H1 (cell line): Measurements from ENCODE around the gene PHAX. TPM values are rescaled to one million over a fixed set of nuclear protein-coding genes. Genes with fewer than 3 reads are reported as not detected.

ENCODE experiments used
- CTCF ChIA-PET: fragments of 300-600 bp; sonication (Branson Sonifier 250); formaldehyde crosslinking; loops from one replicate; lab custom pipeline; 2021; ENCODE audit not compliant: partially characterized antibody; lab: Charles Lee
- POLR2A ChIA-PET: fragments of 300-600 bp; sonication (Branson Sonifier 250); formaldehyde crosslinking; loops from one replicate; lab custom pipeline; 2021; ENCODE audit warnings: inconsistent platforms; ENCODE audit not compliant: partially characterized antibody; lab: Charles Lee
- DNase-seq, 2 experiments: peaks; one replicate each; pipeline versions ENCODE4 v3.0.0 to v3.0.0-alpha.2; 2010 to 2022; ENCODE audit warnings: low spot score in 2 of 2, low read depth in 1 of 2, mixed read lengths in 1 of 2
- FAIRE-seq: peaks from 2 replicates; lab custom pipeline; 2011; peaks lifted over from hg19 to GRCh38; lab: Jason Lieb, UNC
- H2AFZ ChIP-seq: 2 replicates; pipeline ENCODE4 v1.8.1; 2012; ENCODE audit warnings: low read length, inconsistent platforms
- H2AK5ac ChIP-seq: 2 replicates; pipeline ENCODE4 v1.6.1; 2013; ENCODE audit warnings: low read depth, low read length
- H2BK120ac ChIP-seq: replicated peaks from 2 replicates; pipeline ENCODE3; 2013; ENCODE audit warnings: low read depth, low read length, inconsistent platforms
- H2BK12ac ChIP-seq: 2 replicates; pipeline ENCODE4 v1.6.1; 2013; ENCODE audit warnings: low read depth, low read length
- H2BK15ac ChIP-seq: 2 replicates; pipeline ENCODE4 v1.6.1; 2013; ENCODE audit warnings: low read length
- H2BK20ac ChIP-seq: 2 replicates; pipeline ENCODE4 v1.6.1; 2013; ENCODE audit warnings: low read length
- H2BK5ac ChIP-seq: 2 replicates; pipeline ENCODE4 v1.6.1; 2013; ENCODE audit warnings: low read depth, low read length
- H3K14ac ChIP-seq: 2 replicates; pipeline ENCODE4 v1.6.1; 2013; ENCODE audit warnings: inconsistent platforms; ENCODE audit not compliant: insufficient read length
- H3K18ac ChIP-seq: 2 replicates; pipeline ENCODE4 v1.6.1; 2013; ENCODE audit warnings: low read length; ENCODE audit errors: extremely low read depth
- H3K23ac ChIP-seq: 2 replicates; pipeline ENCODE4 v1.6.1; 2013; ENCODE audit warnings: inconsistent platforms; ENCODE audit not compliant: insufficient read length
- H3K23me2 ChIP-seq: 2 replicates; pipeline ENCODE4 v1.6.1; 2013; ENCODE audit warnings: low read depth, low read length
- H3K27ac ChIP-seq: 2 replicates; pipeline ENCODE4 v1.6.1; 2011; ENCODE audit warnings: low read depth, low read length, inconsistent platforms
- H3K27me3 ChIP-seq, 4 experiments: replicated peaks in 1 of 4; 1 replicate in 1 of 4; 2 replicates in 3 of 4; pipeline versions ENCODE4 v1.6.1 to v1.8.1; 2011 to 2013; ENCODE audit warnings: low read length in 3 of 4, mild to moderate bottlenecking in 3 of 4, inconsistent platforms in 2 of 4, mixed read lengths in 2 of 4, moderate library complexity in 1 of 4; ENCODE audit not compliant: control insufficient read depth in 3 of 4, insufficient read depth in 3 of 4; ENCODE audit errors: extremely low read depth in 1 of 4
- H3K36me3 ChIP-seq, 4 experiments: 2 replicates each; pipeline versions ENCODE4 v1.6.1 to v1.8.1; 2011 to 2013; ENCODE audit warnings: mild to moderate bottlenecking in 4 of 4, low read length in 3 of 4, moderate library complexity in 2 of 4, control low read depth in 1 of 4, inconsistent platforms in 1 of 4; ENCODE audit not compliant: insufficient read depth in 4 of 4, control insufficient read depth in 2 of 4
- H3K4ac ChIP-seq: replicated peaks from 2 replicates; pipeline ENCODE3; 2013; ENCODE audit warnings: low read length, low read depth, mixed read lengths, inconsistent platforms; ENCODE audit not compliant: insufficient read length
- H3K4me1 ChIP-seq, 4 experiments: replicated peaks in 1 of 4; 1 replicate in 1 of 4; 2 replicates in 3 of 4; pipeline versions ENCODE4 v1.6.1 to v1.8.1; 2011 to 2013; ENCODE audit warnings: low read length in 3 of 4, inconsistent platforms in 2 of 4, mixed read lengths in 1 of 4; ENCODE audit not compliant: insufficient read depth in 4 of 4, control insufficient read depth in 3 of 4
- H3K4me2 ChIP-seq, 2 experiments: 2 replicates each; pipeline versions ENCODE4 v1.6.1 to v1.8.1; 2011 to 2013; ENCODE audit warnings: low read depth in 2 of 2, low read length in 2 of 2, control low read depth in 1 of 2, inconsistent platforms in 1 of 2, mild to moderate bottlenecking in 1 of 2; ENCODE audit not compliant: insufficient read depth in 1 of 2
- H3K4me3 ChIP-seq, 4 experiments: fragments of 200-600, 300-600 bp in 1 of 4; sonication (generic), shearing (Covaris generic), sonication (Bioruptor Twin) in 1 of 4; 2 replicates each; pipeline versions ENCODE4 v1.5.1 to v1.8.1; 2011 to 2016; ENCODE audit warnings: low read length in 4 of 4, low read depth in 3 of 4, control low read depth in 2 of 4, inconsistent platforms in 2 of 4, mild to moderate bottlenecking in 2 of 4, mixed read lengths in 1 of 4, moderate library complexity in 1 of 4; ENCODE audit not compliant: insufficient read depth in 2 of 4; ENCODE audit errors: extremely low read depth in 1 of 4
- H3K56ac ChIP-seq: replicated peaks from 2 replicates; pipeline ENCODE3; 2013; ENCODE audit warnings: low read depth, mild to moderate bottlenecking, mixed read lengths, low read length, inconsistent platforms; ENCODE audit not compliant: insufficient read length
- H3K79me1 ChIP-seq: 2 replicates; pipeline ENCODE4 v1.6.1; 2013; ENCODE audit warnings: low read depth, low read length, control low read depth
- H3K79me2 ChIP-seq, 2 experiments: 2 replicates each; pipeline versions ENCODE4 v1.6.1 to v1.8.1; 2012 to 2013; ENCODE audit warnings: low read length in 2 of 2, mild to moderate bottlenecking in 2 of 2, inconsistent platforms in 1 of 2; ENCODE audit not compliant: insufficient read depth in 2 of 2, control insufficient read depth in 1 of 2
- H3K9ac ChIP-seq, 4 experiments: replicated peaks in 1 of 4; 1 replicate in 1 of 4; 2 replicates in 3 of 4; pipeline versions ENCODE4 v1.6.1 to v1.8.1; 2011 to 2013; ENCODE audit warnings: low read depth in 3 of 4, low read length in 3 of 4, control low read depth in 2 of 4, mild to moderate bottlenecking in 2 of 4, moderate library complexity in 2 of 4, inconsistent platforms in 1 of 4; ENCODE audit errors: extremely low read depth in 1 of 4
- H3K9me3 ChIP-seq, 2 experiments: 2 replicates each; pipeline versions ENCODE4 v1.6.1 to v1.8.1; 2012 to 2013; ENCODE audit warnings: mild to moderate bottlenecking in 2 of 2, moderate library complexity in 2 of 2, control low read depth in 1 of 2, inconsistent platforms in 1 of 2, low read depth in 1 of 2, low read length in 1 of 2, mixed read lengths in 1 of 2; ENCODE audit not compliant: insufficient read depth in 2 of 2
- H4K20me1 ChIP-seq, 2 experiments: replicated peaks in 1 of 2; 2 replicates each; pipeline versions ENCODE3 to v1.8.1; 2011 to 2013; ENCODE audit warnings: inconsistent platforms in 2 of 2, low read length in 2 of 2, mild to moderate bottlenecking in 1 of 2; ENCODE audit not compliant: insufficient read depth in 2 of 2, control insufficient read depth in 1 of 2
- H4K5ac ChIP-seq: 2 replicates; pipeline ENCODE4 v1.6.1; 2013; ENCODE audit warnings: low read length, low read depth, mixed read lengths, inconsistent platforms; ENCODE audit not compliant: insufficient read length
- H4K8ac ChIP-seq: 2 replicates; pipeline ENCODE4 v1.8.0; 2013; ENCODE audit warnings: mild to moderate bottlenecking, moderate library complexity, low read length, inconsistent platforms; ENCODE audit not compliant: insufficient read depth; ENCODE audit errors: extremely low read depth
- H4K91ac ChIP-seq: replicated peaks from 2 replicates; pipeline ENCODE3; 2013; ENCODE audit warnings: low read length, mixed read lengths, inconsistent platforms; ENCODE audit not compliant: insufficient read length
- ATF3 ChIP-seq: IDR thresholded peaks from 2 replicates; pipeline ENCODE4 v1.6.1; 2011; ENCODE audit warnings: low read depth, mild to moderate bottlenecking, low read length; ENCODE audit not compliant: insufficient read depth
- CEBPB ChIP-seq: IDR thresholded peaks from 2 replicates; pipeline ENCODE4 v1.6.1; 2012; ENCODE audit warnings: low read depth, low read length
- CTCF ChIP-seq, 3 experiments: IDR thresholded peaks; 1 replicate in 2 of 3; 2 replicates in 1 of 3; pipeline versions ENCODE4 v1.5.1 to v1.6.1; 2011; ENCODE audit warnings: low read length in 3 of 3, mild to moderate bottlenecking in 3 of 3, inconsistent platforms in 2 of 3, low read depth in 1 of 3, moderate library complexity in 1 of 3; ENCODE audit not compliant: insufficient read depth in 1 of 3; ENCODE audit errors: control extremely low read depth in 1 of 3
- E2F6 ChIP-seq: IDR thresholded peaks from 2 replicates; pipeline ENCODE4 v1.6.1; 2012; ENCODE audit warnings: inconsistent platforms
- FOSL1 ChIP-seq: IDR thresholded peaks from 2 replicates; pipeline ENCODE4 v1.6.1; 2011; ENCODE audit warnings: mild to moderate bottlenecking, low read depth, low read length, moderate library complexity; ENCODE audit not compliant: insufficient read depth
- JUN ChIP-seq: IDR thresholded peaks from 2 replicates; pipeline ENCODE4 v1.6.1; 2011; ENCODE audit warnings: low read depth, mild to moderate bottlenecking, improper control_type of control experiment, low read length
- RAD21 ChIP-seq, 2 experiments: IDR thresholded peaks in 1 of 2; conservative IDR thresholded peaks in 1 of 2; 2 replicates each; pipeline ENCODE4 v1.6.1; 2011; ENCODE audit warnings: low read depth in 2 of 2, low read length in 2 of 2, improper control_type of control experiment in 1 of 2, inconsistent platforms in 1 of 2, mild to moderate bottlenecking in 1 of 2, moderate library complexity in 1 of 2
- SIN3A ChIP-seq, 2 experiments: IDR thresholded peaks in 1 of 2; conservative IDR thresholded peaks in 1 of 2; 2 replicates each; pipeline ENCODE4 v1.6.1; 2011 to 2012; ENCODE audit warnings: low read length in 2 of 2, improper control_type of control experiment in 1 of 2, low read depth in 1 of 2, mild to moderate bottlenecking in 1 of 2
- SRF ChIP-seq: IDR thresholded peaks from 2 replicates; pipeline ENCODE4 v1.6.1; 2011; ENCODE audit warnings: mild to moderate bottlenecking, low read depth, low read length, moderate library complexity
- YY1 ChIP-seq: IDR thresholded peaks from 2 replicates; pipeline ENCODE4 v1.6.1; 2011; ENCODE audit warnings: low read depth, mild to moderate bottlenecking, low read length
- WGBS, 2 experiments: shearing (Covaris generic) in 1 of 2; methylation state at CpG; one replicate each; pipeline versions ENCODE4 v1.1.6 to v1.1.7; 2013 to 2015; ENCODE audit warnings: low lambda C conversion rate in 2 of 2, mixed read lengths in 2 of 2, inconsistent platforms in 1 of 2, low coverage in 1 of 2, missing lambda C conversion rate in 1 of 2; ENCODE audit not compliant: insufficient replicate concordance in 2 of 2, insufficient coverage in 1 of 2, insufficient read length in 1 of 2; ENCODE audit errors: extremely low coverage in 1 of 2, missing lambda C conversion rate in 1 of 2; 5-methylcytosine and 5-hydroxymethylcytosine counted together
- polyA plus RNA-seq, 7 experiments: library from polyadenylated mRNA; depleted of rRNA in 3 of 7; stranded (reverse) in 5 of 7; unstranded in 2 of 7; fragments of >200 nt in 5 of 7; fragments of 200-250 nt in 2 of 7; gene quantifications; 1 replicate in 5 of 7; 2 replicates in 1 of 7; 4 replicates in 1 of 7; pipeline versions ENCODE4 v1.2.1 to v1.2.3, GENCODE V29; 2011 to 2013; ENCODE audit warnings: missing spikeins in 2 of 7, mixed read lengths in 2 of 7
- total RNA-seq: library from RNA; stranded (reverse); fragmentation: NEBNext Ultra II Directional; extraction: Animal tissue kit (Norgen Biotek cat#: 25700); gene quantifications from 2 replicates; pipeline ENCODE4 v1.2.1, GENCODE V29; 2021

The PHAX gene
- total and polyA plus RNA-seq, 2 of the 8 experiments (the other 6 are each of a cell fraction or from before 2014, with no cell fraction given) = 32.1 to 59.5 TPM

- Histone ChIP-seq H4K91ac (no peak overlapping the region), H3K23me2 (no peaks in the 10 kb centered on the region; the same call in 1 of the 2 replicates), H3K4ac (no peak overlapping the region), H2AFZ (no peak overlapping the region), H3K18ac (no peak overlapping the region), H2BK12ac (no peak overlapping the region), H3K9me3 (no peaks in the 10 kb centered on the region), H2BK15ac (no peak overlapping the region), H4K8ac (no peak overlapping the region), H3K79me2 (no peaks in the 10 kb centered on the region), H2BK120ac (no peak overlapping the region), H3K56ac (no peak overlapping the region), H2BK20ac (no peak overlapping the region), H3K4me2 (no peak overlapping the region), H3K23ac (no peak overlapping the region), H3K27ac (no peak overlapping the region), H3K27me3 (no peaks in the 10 kb centered on the region), H3K4me3 (no peak overlapping the region), H3K79me1 (no peaks in the 10 kb centered on the region), H2AK5ac (no peak overlapping the region), H3K4me1 (no peaks in the 10 kb centered on the region), H2BK5ac (no peak overlapping the region), H3K14ac (no peak overlapping the region), H3K36me3 (peaks cover 5 to 62% (median 32%) of the 10 kb centered on the region in 4 experiments; a peak in 7 of 8 replicates), H3K9ac (no peak overlapping the region), H4K20me1 (no peaks in the 10 kb centered on the region), H4K5ac (no peak overlapping the region)
- WGBS, 2 experiments = 97 to 100% methylated on average over 1 to 2 of the region's 2 CpGs
- CTCF ChIA-PET = no interaction called here
- POLR2A ChIA-PET = interaction anchor here (1.0 to 3.0 kb wide), 5 partner anchors 8 to 37 kb away, joined by 3 to 19 read pairs (median 4); partner anchors contain the start of genes ALDH7A1 and PHAX
- FAIRE-seq (no peak), DNase-seq (no peak)
- TF ChIP-seq CEBPB (no peak), SRF (no peak), YY1 (no peak), SIN3A (conservative IDR thresholded peaks at IDR 0.05 in 1 of 2, IDR thresholded peaks at IDR 0.05 in 1 of 2; ENCODE audit: low read depth in 1 of 2, low read length in 2 of 2) (no peak), JUN (no peak), FOSL1 (no peak), E2F6 (no peak), RAD21 (IDR thresholded peaks at IDR 0.05 in 1 of 2, conservative IDR thresholded peaks at IDR 0.05 in 1 of 2; ENCODE audit: low read depth in 2 of 2, low read length in 2 of 2) (no peak), ATF3 (no peak), CTCF (IDR thresholded peaks at IDR 0.05; ENCODE audit: control extremely low read depth in 1 of 3, insufficient read depth in 1 of 3, low read depth in 1 of 3, low read length in 3 of 3) (no peak)
Observed at GRCh38 chr5:126562823-126563222, 37.9 kb upstream of the PHAX start.
